ENCODE results near the gene MCC. TPM values are rescaled to one million over a fixed set of nuclear protein-coding genes. Genes with fewer than 3 reads are reported as not detected.

The MCC gene
- total RNA-seq, 6 donors from 2014 or later, result 12.1 to 67.1 (median 21.3) TPM

DNA sequence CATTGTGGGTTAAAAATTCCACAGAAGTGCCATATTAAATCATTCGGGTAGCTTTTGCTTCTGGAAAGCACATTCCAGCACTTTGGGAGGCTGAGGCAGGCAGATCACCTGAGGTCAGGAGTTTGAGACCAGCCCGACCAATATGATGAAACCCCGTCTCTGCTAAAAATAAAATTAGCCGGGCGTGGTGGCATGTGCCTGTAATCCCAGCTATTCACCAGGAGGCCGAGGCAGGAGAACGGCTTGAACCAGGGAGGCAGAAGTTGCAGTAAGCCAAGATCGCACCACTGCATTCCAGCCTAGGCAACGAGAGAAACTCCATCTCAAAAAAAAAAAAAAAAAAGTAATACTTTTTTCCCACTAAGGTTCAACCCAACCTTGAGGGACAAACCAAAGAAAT lies 243.3 kb downstream of the MCC start:
- ATAC-seq (ENCODE audit: low FRiP score in 2 of 2), result no peak
- H3K4me1 ChIP-seq, result peaks cover 12 to 18% (median 13%) of the 10 kb centered on the region in 4 donors
- 88 to 97% methylated on average over 9 of the region's 9 CpGs for WGBS, 2 donors
- H3K36me3 ChIP-seq, result no peaks in the 10 kb centered on the region
- no peak for DNase-seq
- no peak overlapping the region for H3K27ac ChIP-seq
- H3K27me3 ChIP-seq, result no peaks in the 10 kb centered on the region
- no peak overlapping the region for H3K4me3 ChIP-seq
- TF ChIP-seq CTCF (IDR thresholded peaks at IDR 0.05), result no peak
- TF ChIP-seq POLR2A (IDR thresholded peaks at IDR 0.05), result no peak
- no peak for TF ChIP-seq POLR2AphosphoS5 (IDR thresholded peaks at IDR 0.05)
- no peak for TF ChIP-seq EP300 (IDR thresholded peaks at IDR 0.05)
- H3K9me3 ChIP-seq, result no peaks in the 10 kb centered on the region

DNA sequence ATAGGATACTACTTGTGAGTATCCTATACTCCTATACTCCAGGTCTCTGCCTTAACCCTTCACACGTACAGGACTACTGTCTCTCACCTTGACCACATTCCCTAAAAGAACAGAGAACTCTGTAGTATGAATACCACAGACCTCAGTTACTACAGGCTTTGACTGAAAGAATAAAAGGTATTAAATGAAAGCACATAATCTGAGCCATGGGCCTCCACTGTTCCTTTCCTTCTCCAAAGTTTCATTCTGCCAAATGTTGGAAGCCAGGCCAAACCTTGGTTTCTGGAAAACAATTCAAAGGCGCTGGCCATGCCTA lies 244.9 kb downstream of the MCC start:
- Histone ChIP-seq H3K27me3 (no peaks in the 10 kb centered on the region), H3K36me3 (no peaks in the 10 kb centered on the region), H3K4me1 (peaks cover 3 to 8% (median 7%) of the 10 kb centered on the region in 4 donors), H3K27ac (no peak overlapping the region), H3K4me3 (no peak overlapping the region), H3K9me3 (no peaks in the 10 kb centered on the region)
- ATAC-seq (ENCODE audit: low FRiP score in 2 of 2) (no peak), DNase-seq (no peak)
- TF ChIP-seq CTCF (IDR thresholded peaks at IDR 0.05), result no peak
- no peak for TF ChIP-seq EP300 (IDR thresholded peaks at IDR 0.05)
- no peak for TF ChIP-seq POLR2AphosphoS5 (IDR thresholded peaks at IDR 0.05)
- TF ChIP-seq POLR2A (IDR thresholded peaks at IDR 0.05), result no peak
- WGBS, 2 donors, result 57 to 76% methylated on average over 2 of the region's 2 CpGs

GRCh38 chr5:113242481-113243348 lies 245.5 kb downstream of the MCC start:
- no peak for ATAC-seq (ENCODE audit: low FRiP score in 2 of 2)
- no peak overlapping the region for H3K4me3 ChIP-seq
- no peak for DNase-seq
- H3K9me3 ChIP-seq, result no peaks in the 10 kb centered on the region
- peaks cover 3 to 8% (median 7%) of the 10 kb centered on the region in 4 donors for H3K4me1 ChIP-seq
- no peaks in the 10 kb centered on the region for H3K27me3 ChIP-seq
- no peak overlapping the region for H3K27ac ChIP-seq
- TF ChIP-seq POLR2AphosphoS5 (IDR thresholded peaks at IDR 0.05), result no peak
- no peak for TF ChIP-seq POLR2A (IDR thresholded peaks at IDR 0.05)
- no peak for TF ChIP-seq EP300 (IDR thresholded peaks at IDR 0.05)
- no peak for TF ChIP-seq CTCF (IDR thresholded peaks at IDR 0.05)
- 82 to 88% methylated on average over 8 of the region's 8 CpGs for WGBS, 2 donors
- no peaks in the 10 kb centered on the region for H3K36me3 ChIP-seq

- no peaks in the 10 kb centered on the region for H3K36me3 ChIP-seq
- 92 to 96% methylated on average over 3 of the region's 3 CpGs for WGBS, 2 donors
Measured at GRCh38 chr5:113240951-113241726, 247.1 kb downstream of the MCC start.

More at GRCh38 chr5:113240951-113241726, 247.1 kb downstream of the MCC start:
- Histone ChIP-seq H3K4me1 (peaks cover 0 to 8% (median 3%) of the 10 kb centered on the region in 4 donors), H3K9me3 (no peaks in the 10 kb centered on the region), H3K4me3 (no peak overlapping the region), H3K27ac (no peak overlapping the region), H3K27me3 (no peaks in the 10 kb centered on the region)
- TF ChIP-seq CTCF (IDR thresholded peaks at IDR 0.05) (no peak), POLR2A (IDR thresholded peaks at IDR 0.05) (no peak), EP300 (IDR thresholded peaks at IDR 0.05) (no peak), POLR2AphosphoS5 (IDR thresholded peaks at IDR 0.05) (no peak)
- DNase-seq (no peak), ATAC-seq (ENCODE audit: low FRiP score in 2 of 2) (no peak)

All from upper lobe of left lung (tissue), 6 donors.